TTC549 (cell line): ENCODE data around the gene ST3GAL4.

ENCODE experiments used
- FAIRE-seq: peaks from 2 replicates; lab custom pipeline; 2012; peaks lifted over from hg19 to GRCh38; lab: Jason Lieb, UNC

The ST3GAL4 gene

GRCh38 chr11:126331286-126331685 lies 24.2 kb upstream of the ST3GAL4 start:
- FAIRE-seq: no peak

- no peak for FAIRE-seq
These were observed 23.2 kb upstream of the ST3GAL4 start for GRCh38 chr11:126332221-126332711.

- no peak for FAIRE-seq
These were observed 22.3 kb upstream of the ST3GAL4 start for GRCh38 chr11:126333142-126333541.

GRCh38 chr11:126334659-126335462 lies 20.6 kb upstream of the ST3GAL4 start:
- no peak for FAIRE-seq

GRCh38 chr11:126335463-126335760 lies 20.1 kb upstream of the ST3GAL4 start:
- no peak for FAIRE-seq

GRCh38 chr11:126336138-126336541 lies 19.3 kb upstream of the ST3GAL4 start:
- FAIRE-seq: no peak

- no peak for FAIRE-seq
These were observed 18.8 kb upstream of the ST3GAL4 start for GRCh38 chr11:126336671-126337101.

GRCh38 chr11:126337126-126337473 lies 18.4 kb upstream of the ST3GAL4 start:
- no peak for FAIRE-seq

- FAIRE-seq: no peak
These were observed 17.8 kb upstream of the ST3GAL4 start for GRCh38 chr11:126337474-126338241.

GRCh38 chr11:126338346-126339055 lies 17.0 kb upstream of the ST3GAL4 start:
- no peak for FAIRE-seq

- FAIRE-seq: no peak
These were observed 16.2 kb upstream of the ST3GAL4 start for GRCh38 chr11:126339073-126339862.

- no peak for FAIRE-seq
These were observed 15.5 kb upstream of the ST3GAL4 start for GRCh38 chr11:126339863-126340434.

GRCh38 chr11:126340960-126341606 lies 14.4 kb upstream of the ST3GAL4 start:
- no peak for FAIRE-seq

- FAIRE-seq: no peak
These were observed 13.7 kb upstream of the ST3GAL4 start for GRCh38 chr11:126341760-126342161.

GRCh38 chr11:126343051-126343450 lies 12.4 kb upstream of the ST3GAL4 start:
- no peak for FAIRE-seq

- FAIRE-seq: no peak
These were observed 11.1 kb upstream of the ST3GAL4 start for GRCh38 chr11:126344141-126345080.

GRCh38 chr11:126345283-126345682 lies 10.2 kb upstream of the ST3GAL4 start:
- no peak for FAIRE-seq

GRCh38 chr11:126345759-126346585 lies 9.5 kb upstream of the ST3GAL4 start:
- no peak for FAIRE-seq

GRCh38 chr11:126346586-126346940 lies 8.9 kb upstream of the ST3GAL4 start:
- no peak for FAIRE-seq
